HG03520 (cell line): ENCODE data around the gene GAL3ST3.
A peak's percentile ranks its signal among the peaks of the same experiment; 100 is the strongest.
"Not testable (repeated sequence)": the region's sequence is repeated elsewhere in the genome, so short reads cannot be mapped to it uniquely, and the experiment has no call there.

Experiments
- ATAC-seq: cut with Tn5 transposase; IDR thresholded peaks from one replicate; pipeline ENCODE4 v1.9.1; 2021; ENCODE audit warnings: mild to moderate bottlenecking, moderate library complexity; ENCODE audit not compliant: unreplicated experiment

GAL3ST3 gene, protein sequence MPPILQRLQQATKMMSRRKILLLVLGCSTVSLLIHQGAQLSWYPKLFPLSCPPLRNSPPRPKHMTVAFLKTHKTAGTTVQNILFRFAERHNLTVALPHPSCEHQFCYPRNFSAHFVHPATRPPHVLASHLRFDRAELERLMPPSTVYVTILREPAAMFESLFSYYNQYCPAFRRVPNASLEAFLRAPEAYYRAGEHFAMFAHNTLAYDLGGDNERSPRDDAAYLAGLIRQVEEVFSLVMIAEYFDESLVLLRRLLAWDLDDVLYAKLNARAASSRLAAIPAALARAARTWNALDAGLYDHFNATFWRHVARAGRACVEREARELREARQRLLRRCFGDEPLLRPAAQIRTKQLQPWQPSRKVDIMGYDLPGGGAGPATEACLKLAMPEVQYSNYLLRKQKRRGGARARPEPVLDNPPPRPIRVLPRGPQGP

DNA sequence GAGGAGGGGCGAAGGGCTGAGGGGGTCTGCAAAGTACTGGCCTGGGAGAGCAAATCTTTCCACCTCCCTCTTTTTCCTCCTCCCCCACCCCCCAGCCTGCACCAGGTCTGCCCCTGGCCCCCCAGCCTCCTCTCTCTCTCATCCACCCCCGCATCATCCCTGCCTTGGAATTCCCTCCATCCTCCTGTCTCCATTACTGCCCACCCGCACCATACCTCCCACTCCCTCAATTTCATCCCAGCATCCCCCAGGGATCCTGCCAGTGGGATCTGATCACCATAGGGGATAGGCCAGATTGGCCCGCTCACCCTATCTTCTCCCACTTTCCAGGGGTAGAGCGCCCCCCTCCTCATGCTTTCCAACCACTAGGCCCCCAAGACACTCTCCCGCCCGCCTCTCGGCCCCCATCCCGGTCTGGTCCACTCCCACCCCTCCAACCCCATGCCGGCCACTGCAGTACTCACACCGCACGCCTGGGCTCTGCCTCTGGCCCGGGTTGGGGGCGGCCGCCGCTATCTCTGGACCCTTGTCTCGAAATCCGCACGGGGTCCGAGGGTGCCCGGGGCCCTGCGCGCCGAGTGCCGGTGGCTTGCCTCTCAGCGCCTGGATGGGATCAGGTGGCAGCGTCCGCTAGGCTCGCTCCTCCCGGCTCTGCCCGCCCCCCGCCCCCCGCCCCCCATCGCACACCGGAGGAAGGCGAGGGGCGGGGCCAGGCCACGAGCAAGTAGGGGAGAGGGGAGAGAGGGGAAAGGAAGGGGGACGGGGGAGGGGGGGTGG is at the start of gene GAL3ST3:
Gene GAL3ST3, minus strand, starts transcription at position 615 of the 777 bp plus-strand sequence. CDS start 3,746 bp downstream, outside the sequence.
- no peak for ATAC-seq

DNA sequence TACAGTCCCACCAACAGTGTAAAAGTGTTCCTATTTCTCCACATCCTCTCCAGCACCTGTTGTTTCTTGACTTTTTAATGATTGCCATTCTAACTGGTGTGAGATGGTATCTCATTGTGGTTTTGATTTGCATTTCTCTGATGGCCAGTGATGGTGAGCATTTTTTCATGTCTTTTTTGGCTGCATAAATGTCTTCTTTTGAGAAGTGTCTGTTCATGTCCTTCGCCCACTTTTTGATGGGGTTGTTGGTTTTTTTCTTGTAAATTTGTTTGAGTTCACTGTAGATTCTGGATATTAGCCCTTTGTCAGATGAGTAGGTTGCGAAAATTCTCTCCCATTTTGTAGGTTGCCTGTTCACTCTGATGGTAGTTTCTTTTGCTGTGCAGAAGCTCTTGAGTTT is 43.2 kb upstream of the GAL3ST3 start:
- ATAC-seq: not testable (repeated sequence)

DNA sequence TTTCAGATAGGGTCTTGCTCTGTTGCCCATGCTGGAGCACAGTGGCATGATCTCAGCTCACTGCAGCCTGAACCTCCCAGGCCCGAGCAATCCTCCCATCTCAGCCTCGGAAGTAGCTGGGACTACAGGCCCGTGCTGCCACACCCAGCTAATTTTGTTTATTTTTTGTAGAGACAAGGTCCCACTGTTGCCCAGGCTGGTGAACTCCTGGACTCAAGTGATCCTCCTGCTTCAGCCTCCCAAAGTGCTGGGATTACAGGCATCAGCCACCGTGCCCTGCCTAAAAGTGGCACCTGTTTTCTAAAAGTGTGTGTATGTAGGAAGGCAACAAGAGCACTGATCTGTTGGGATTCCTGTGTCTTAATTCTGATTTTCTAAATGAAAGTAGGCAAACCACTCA is 41.3 kb upstream of the GAL3ST3 start:
- ATAC-seq: no peak

DNA sequence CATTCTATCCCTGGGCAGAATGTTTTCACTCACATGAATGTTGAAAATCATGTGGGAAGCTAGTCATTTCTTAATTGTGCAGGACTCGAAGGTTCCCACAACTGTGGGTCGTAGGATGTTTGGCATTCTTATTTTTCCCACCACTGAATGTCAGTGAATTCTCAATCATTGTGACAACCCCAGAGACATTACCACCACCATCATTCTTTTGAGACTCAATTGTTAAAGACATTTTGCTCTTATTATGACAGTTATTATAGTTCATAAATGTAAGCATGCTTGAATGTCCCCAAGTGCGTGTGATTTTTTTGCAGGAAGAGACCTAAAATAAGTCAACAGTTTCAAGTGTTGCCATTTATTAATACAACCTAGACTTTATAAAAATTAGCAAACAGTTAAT is 40.1 kb upstream of the GAL3ST3 start:
- ATAC-seq: no peak

DNA sequence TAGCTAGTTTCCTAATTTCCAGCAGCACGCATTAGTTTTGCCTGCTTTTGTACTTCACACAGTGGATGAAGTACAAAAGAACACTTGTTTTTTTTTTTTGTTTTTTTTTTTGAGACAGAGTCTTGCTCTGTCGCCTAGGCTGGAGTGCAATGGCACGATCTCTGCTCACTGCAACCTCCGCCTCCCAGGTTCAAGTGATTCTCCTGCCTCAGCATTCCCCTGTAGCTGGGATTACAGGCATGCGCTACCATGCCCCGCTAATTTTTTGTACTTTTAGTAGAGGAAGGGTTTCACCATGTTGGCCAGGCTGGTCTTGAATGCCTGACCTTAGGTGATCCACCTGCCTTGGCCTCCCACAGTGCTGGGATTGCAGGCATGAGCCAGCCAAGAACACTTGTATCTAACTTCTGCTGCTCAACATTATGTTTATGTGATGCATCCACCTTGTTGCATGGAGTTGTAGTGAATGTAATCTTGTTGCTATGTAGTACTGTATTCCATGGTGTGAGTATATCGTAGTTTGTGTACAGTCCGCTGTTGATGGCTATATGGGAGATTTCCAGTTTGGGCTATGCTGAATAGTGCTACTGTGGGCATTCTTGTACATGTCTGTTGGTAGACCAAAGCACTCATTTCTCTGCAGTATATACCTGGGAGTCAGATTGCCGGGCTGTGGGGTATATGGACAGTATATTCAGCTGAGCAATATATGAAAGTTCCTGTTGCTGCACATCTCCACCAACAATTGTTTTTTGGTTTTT is 38.4 kb upstream of the GAL3ST3 start:
- ATAC-seq: no peak

DNA sequence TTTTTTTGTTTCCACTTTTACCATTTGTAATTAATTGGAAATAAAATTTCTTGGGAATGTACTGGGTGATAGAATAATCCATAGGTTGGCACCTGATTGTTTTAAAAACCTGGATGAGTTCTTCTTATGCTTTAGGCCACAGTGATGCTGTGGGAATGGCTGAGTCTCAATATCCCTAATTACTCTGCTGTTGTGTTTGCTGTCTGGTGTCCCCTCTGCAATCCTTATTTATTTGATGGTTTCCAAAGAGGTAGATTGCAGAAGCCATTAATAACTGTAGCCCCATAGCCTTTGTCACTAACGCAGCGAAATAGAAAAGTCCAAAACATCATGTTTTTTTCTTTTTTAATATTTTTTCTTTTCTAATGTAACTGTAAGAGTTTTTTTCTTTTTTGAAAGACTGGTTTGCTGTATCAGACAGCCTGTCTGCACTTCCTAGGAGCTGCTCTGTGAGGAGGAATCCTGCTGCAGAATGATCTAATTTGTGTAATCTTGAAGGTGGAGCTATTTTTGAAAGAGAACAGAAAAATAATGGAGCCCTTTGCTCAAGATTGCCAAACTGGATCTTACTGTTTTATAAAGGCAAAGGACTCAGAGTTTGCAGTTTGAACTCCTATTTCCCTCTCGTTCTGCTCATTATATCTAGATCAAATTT is 36.0 kb upstream of the GAL3ST3 start:
- ATAC-seq: no peak

DNA sequence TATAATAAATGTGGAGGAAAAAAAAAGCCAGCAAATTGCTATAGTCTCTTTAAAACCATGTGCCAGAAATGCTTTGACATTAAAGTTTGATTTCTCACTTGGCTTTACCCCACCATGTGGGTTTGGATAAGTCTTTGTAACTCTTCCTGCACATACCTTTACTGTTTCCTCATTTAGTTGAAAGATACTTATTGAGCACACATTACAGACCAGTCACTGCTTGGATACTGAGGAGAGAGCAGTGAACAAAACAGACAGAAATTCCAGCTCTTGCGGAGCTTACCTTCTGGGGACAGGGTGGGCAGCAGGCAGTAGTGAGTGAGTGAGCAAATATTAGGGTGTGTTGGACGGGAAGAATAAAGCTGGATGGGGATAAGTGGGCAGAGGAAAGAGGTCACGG is 34.8 kb upstream of the GAL3ST3 start:
- no peak for ATAC-seq

DNA sequence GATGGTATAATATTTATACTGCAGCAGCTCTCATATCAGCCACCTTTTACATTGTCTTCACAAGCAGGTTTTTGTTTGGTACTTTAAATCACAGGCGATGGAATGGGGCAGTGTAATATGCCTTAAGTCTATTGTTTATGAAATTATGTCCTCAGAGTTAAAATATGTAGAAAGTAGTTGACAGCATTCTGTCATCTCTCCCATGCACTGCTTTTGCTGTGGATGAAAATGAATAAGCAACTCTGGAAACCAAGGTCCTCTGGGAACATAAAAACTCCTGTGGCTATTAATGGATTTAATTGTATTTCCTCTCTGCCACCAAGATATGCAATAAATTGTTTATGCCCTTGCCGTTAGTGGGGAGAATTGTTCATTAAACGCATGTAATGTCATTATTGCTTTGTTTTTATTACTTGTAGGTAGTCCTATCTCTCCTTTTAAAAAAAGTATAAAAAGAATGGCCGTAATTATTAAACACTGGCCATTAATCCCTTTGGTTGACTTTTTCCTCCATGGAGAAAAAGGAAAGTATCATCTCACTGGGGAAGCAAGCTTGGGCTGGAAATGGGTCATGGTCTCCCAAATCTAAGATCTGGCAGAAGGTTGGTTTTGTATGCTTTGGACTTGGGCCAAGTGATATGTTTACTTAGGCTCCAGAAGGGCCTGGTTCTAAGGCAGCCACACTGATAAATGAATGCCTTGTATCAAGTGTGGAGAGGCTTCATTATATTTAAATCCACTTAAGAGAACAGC is 34.2 kb upstream of the GAL3ST3 start:
- ATAC-seq: no peak

DNA sequence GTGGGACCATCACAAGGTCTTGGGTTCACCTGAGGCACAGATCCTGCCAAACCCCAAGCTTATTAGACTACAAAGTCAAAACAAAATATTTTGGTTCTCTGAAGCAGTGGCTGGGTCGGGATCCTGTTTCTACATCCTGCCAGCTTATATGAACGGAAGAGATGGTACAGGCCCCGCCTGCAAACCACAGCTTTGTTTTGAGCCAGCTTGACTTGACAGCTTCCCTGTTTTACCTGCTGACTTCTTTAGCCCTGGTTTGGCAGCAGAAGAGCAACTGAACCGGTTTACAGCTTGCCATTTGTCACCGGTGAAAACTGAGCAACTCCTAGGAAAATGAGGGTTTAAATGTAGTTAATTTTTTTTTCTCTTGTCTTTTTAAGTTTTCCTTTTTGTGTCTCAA is 32.5 kb upstream of the GAL3ST3 start:
- ATAC-seq: no peak

DNA sequence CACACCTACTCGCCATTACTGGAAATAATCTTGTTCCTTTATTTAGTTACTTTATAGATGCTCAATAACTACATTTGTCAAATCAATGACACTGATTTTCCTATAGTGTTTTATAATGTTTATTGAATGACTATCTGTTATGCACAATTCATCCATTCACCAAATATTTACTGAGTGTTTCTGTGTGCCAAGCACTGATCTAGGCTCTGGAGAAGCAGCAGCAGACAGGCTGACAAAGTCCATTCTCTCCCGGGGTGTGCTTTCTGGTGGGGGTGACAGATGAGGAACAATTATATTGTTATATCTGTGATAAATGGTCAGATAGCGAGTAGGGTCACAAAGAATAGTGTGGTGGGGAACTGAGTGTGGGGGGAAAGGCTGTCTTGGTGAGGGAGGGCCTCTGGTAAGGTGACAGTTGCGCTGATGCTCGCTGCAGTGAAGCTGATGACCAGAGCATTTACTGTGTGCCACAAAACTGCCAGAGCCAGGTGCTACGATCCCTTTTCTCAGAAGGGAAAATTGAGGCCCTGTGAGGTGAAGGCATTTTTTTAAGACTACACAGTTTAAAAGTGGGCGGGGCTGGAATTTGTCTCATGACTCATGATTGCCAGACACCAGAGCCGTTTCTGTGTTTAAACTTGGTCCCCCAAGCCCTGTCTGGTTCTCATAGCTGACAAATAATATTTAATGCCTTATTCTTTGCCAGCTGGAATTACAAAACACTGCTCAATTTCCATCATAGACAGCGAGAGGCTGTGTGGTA is 31.3 kb upstream of the GAL3ST3 start:
- no peak for ATAC-seq

DNA sequence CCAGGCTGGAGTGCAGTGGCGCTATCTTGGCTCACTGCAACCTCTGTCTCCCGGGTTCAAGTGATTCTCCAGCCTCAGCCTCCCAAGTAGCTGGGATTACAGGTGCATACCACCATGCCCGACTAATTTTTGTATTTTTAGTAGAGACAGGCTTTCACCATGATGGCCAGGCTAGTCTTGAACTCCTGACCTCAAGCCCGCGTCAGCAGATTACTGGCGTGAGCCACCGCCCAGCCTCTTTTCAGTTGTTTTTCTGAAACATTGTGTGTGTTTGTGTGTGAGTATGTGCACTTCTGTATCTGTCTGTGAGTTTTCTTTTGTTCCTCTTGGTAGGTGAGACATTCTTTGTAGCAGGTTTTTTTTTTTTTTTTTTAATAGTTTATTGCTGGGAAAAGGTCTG is 30.0 kb upstream of the GAL3ST3 start:
- ATAC-seq: not testable (repeated sequence)

DNA sequence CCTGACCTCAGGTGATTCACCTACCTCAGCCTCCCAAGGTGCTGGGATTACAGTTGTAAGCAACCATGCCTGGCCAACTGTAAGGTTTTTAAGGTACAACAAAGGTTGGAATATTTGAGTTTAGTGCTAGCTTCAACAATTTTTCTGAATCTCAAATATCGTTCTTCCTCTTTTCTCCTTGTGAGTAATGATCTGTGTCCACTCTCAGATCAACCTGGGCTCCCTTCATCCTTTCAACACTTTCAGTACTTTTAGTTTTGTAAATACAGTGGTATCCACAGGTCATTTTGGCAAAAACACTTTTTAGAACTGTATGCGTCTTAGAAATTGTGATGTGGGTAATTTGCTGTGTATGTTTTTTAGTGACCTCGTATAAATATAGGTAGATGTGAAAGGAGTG is 29.0 kb upstream of the GAL3ST3 start:
- ATAC-seq: no peak

DNA sequence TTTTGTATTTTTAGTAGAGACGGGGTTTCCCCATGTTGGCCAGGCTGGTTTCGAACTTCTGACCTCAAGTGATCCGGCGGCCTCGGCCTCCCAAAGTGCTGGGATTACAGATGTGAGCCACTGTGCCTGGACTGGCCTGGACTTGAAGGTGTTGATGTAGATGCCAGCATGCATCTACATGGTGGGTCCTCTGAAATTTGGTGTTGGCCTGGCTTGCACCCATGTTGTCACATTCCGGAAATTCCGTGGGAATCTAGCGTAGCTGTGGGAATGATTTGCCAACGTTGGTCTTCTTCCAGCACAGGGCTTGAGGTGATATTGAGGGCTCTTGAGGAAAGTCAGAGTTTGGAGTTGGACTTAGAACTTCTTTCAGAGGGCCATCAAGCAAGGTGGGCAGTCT is 27.6 kb upstream of the GAL3ST3 start:
- ATAC-seq: no peak

DNA sequence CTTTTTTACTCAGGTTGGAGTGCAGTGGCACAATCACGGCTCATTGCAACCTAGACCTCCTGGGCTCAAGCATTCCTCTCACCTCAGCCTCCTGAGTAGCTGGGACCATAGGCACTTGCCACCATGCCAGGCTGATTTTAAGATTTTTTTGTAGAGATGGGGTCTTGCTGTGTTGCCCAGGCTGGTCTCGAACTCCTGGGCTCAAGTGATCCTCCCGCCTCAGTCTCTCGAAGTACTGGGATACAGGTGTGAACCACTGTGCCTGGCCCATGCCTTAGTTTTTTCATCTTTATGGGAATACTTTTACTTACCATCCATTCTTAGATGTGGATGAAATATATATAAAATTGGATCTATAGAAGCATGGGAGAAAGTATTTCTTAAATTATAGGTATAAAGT is 26.3 kb upstream of the GAL3ST3 start:
- ATAC-seq: no peak

DNA sequence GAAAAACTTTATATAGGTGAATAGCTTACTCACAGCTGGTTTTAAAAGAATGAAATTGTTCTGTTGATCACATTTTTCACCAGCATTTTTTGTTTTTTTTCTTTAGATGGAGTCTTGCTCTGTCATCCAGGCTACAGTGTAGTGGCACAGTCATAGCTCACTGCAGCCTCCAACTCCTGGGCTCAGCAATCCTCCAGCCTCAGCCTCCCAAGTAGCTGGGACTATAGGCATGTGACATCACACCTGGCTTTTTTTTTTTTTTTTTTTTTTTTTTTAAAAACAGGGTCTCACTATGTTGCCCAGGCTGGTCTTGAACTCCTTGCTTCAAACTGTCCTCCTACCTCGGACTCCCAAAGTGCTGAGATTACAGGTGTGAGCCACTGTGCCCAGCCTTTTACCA is 24.7 kb upstream of the GAL3ST3 start:
- no peak for ATAC-seq

DNA sequence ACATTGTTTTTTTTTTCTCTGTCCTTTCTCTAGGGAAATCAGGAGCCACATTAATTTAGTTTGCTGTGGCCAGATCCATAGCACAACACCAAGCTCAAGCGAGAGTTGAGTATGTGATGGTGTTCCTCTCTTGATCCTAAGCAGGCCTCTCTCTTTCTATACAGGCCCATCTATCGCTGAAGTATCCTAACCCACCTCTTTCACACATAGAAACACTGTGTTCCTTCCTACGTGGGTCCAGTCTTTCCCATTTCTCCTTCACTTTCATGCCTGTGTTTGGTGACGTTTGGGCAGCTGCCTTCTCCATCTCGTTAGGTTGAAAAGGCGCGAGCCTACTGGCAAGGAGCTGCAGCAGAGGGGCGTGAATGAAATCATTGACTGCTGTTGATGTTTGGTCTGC is 23.6 kb upstream of the GAL3ST3 start:
- ATAC-seq: no peak

DNA sequence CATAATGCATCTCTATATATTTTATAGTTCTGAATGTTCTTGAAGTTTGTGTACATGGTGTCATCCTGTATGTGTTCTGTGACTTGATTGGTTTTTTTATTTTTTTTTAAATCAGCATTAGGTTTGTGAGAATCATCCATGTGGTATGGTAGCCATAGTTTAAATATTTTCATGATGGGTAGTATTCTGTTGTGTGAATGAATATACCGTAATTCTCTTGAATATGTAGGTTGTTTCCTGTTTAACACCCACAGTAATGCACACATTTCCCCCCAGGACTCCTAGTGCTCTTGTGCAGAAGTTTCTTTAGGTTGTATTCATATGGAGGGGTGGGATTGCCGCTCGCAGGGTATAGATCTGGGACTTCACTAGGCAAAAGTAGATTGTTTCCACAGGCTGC is 23.1 kb upstream of the GAL3ST3 start:
- no peak for ATAC-seq

DNA sequence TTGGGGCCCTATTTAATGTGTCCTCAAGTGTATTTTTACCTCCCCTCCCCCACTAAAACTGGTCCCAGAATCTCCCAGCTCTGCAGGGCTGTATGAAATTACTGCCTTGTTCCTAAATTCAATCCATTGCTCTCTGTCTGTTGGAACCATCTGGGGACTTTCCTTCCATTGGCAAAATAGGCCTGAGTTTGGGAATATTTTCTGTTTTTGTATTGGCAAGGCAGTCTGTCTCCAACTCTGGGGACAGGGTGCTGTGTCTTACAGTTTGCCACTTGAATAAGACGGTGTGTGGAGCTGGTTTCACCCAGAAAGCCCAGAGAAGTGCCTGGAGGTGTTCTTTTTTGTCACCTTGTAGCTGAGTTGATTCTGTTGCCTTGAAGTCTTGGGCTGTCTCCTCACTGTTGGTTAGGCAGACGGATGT is 22.4 kb upstream of the GAL3ST3 start:
- ATAC-seq: no peak

DNA sequence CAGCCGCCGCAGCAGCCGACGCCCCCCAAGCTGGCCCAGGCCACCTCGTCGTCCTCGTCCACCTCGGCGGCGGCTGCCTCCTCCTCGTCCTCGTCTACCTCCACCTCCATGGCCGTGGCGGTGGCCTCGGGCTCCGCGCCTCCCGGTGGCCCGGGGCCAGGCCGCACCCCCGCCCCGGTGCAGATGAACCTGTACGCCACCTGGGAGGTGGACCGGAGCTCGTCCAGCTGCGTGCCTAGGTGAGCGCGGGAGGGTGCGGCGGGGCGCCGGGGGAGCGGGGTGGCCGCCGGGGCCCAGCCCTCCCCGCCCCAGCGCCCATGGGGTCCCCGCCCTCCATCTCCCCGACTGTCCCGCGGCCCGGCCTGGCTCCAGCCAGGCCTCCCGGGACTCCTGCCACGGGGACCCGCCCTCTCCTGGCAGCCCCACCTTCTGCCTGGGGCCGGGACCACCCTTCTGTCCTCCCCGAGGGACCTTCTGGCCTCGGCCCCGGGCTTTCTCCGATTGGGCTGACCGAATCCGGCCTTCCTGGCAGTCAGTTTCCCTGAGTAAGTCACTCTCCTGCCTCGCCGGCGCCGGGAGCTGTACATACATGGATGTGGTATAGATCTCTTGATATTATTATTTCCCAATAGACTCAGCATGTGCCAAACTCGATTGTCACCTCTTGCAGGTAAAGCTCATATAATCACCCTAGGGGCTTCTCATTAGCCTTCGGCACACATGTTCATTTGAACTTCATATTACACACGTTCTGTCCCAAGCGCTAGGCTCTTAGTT is 21.8 kb upstream of the GAL3ST3 start:
- ATAC-seq: peak; percentile 5
